Spleen (tissue), 7 donors: ENCODE data around the gene S100A4.

ENCODE experiments used
- CTCF ChIP-seq, 11 experiments: fragments of 200-600 bp in 7 of 11; fragments of 450-650 bp in 4 of 11; sonication (generic) in 4 of 11; IDR thresholded peaks in 8 of 11; conservative IDR thresholded peaks in 3 of 11; 1 replicate in 7 of 11; 2 replicates in 4 of 11; pipeline versions ENCODE4 v1.4.0 to v1.8.0; 2016 to 2021; ENCODE audit warnings: antibody characterized with exemption in 11 of 11, inconsistent platforms in 4 of 11, mild to moderate bottlenecking in 1 of 11
- POLR2A ChIP-seq, 3 donors: fragments of 450-650 bp; IDR thresholded peaks; one replicate each; pipeline ENCODE4 v1.5.1; 2017; ENCODE audit warnings: antibody characterized with exemption in 3 of 3, mild to moderate bottlenecking in 1 of 3
- POLR2AphosphoS5 ChIP-seq, 3 donors: sonication (generic); formaldehyde crosslinking; IDR thresholded peaks; one replicate each; pipeline ENCODE4 v1.5.1; 2017; ENCODE audit warnings: antibody characterized with exemption in 3 of 3
- donor health status: DM: no; HTN: no; CAD: no; lungs with moderate emphysema.
- donor health status: DM: no; HTN: no; CAD: no.
- donor health status: DM: no; HTN: no; CAD: no.

GRCh38 chr1:153519242-153519641 is 26.4 kb downstream of the S100A4 start:
- TF ChIP-seq POLR2AphosphoS5 (IDR thresholded peaks at IDR 0.05) (no peak), CTCF (IDR thresholded peaks at IDR 0.05 in 8 of 11, conservative IDR thresholded peaks at IDR 0.05 in 3 of 11) (no peak), POLR2A (IDR thresholded peaks at IDR 0.05) (no peak)
